H1 (cell line): Measurements from ENCODE around the gene MPP2. TPM values are rescaled to one million over a fixed set of nuclear protein-coding genes. Genes with fewer than 3 reads are reported as not detected.

Experiments
- CTCF ChIA-PET: fragments of 300-600 bp; sonication (Branson Sonifier 250); formaldehyde crosslinking; loops from one replicate; lab custom pipeline; 2021; ENCODE audit not compliant: partially characterized antibody; lab: Charles Lee
- POLR2A ChIA-PET: fragments of 300-600 bp; sonication (Branson Sonifier 250); formaldehyde crosslinking; loops from one replicate; lab custom pipeline; 2021; ENCODE audit warnings: inconsistent platforms; ENCODE audit not compliant: partially characterized antibody; lab: Charles Lee
- DNase-seq, 2 experiments: peaks; one replicate each; pipeline versions ENCODE4 v3.0.0 to v3.0.0-alpha.2; 2010 to 2022; ENCODE audit warnings: low spot score in 2 of 2, low read depth in 1 of 2, mixed read lengths in 1 of 2
- FAIRE-seq: peaks from 2 replicates; lab custom pipeline; 2011; peaks lifted over from hg19 to GRCh38; lab: Jason Lieb, UNC
- H2AFZ ChIP-seq: 2 replicates; pipeline ENCODE4 v1.8.1; 2012; ENCODE audit warnings: low read length, inconsistent platforms
- H2AK5ac ChIP-seq: 2 replicates; pipeline ENCODE4 v1.6.1; 2013; ENCODE audit warnings: low read depth, low read length
- H2BK120ac ChIP-seq: replicated peaks from 2 replicates; pipeline ENCODE3; 2013; ENCODE audit warnings: low read depth, low read length, inconsistent platforms
- H2BK12ac ChIP-seq: 2 replicates; pipeline ENCODE4 v1.6.1; 2013; ENCODE audit warnings: low read depth, low read length
- H2BK15ac ChIP-seq: 2 replicates; pipeline ENCODE4 v1.6.1; 2013; ENCODE audit warnings: low read length
- H2BK20ac ChIP-seq: 2 replicates; pipeline ENCODE4 v1.6.1; 2013; ENCODE audit warnings: low read length
- H2BK5ac ChIP-seq: 2 replicates; pipeline ENCODE4 v1.6.1; 2013; ENCODE audit warnings: low read depth, low read length
- H3K14ac ChIP-seq: 2 replicates; pipeline ENCODE4 v1.6.1; 2013; ENCODE audit warnings: inconsistent platforms; ENCODE audit not compliant: insufficient read length
- H3K18ac ChIP-seq: 2 replicates; pipeline ENCODE4 v1.6.1; 2013; ENCODE audit warnings: low read length; ENCODE audit errors: extremely low read depth
- H3K23ac ChIP-seq: 2 replicates; pipeline ENCODE4 v1.6.1; 2013; ENCODE audit warnings: inconsistent platforms; ENCODE audit not compliant: insufficient read length
- H3K23me2 ChIP-seq: 2 replicates; pipeline ENCODE4 v1.6.1; 2013; ENCODE audit warnings: low read depth, low read length
- H3K27ac ChIP-seq: 2 replicates; pipeline ENCODE4 v1.6.1; 2011; ENCODE audit warnings: low read depth, low read length, inconsistent platforms
- H3K27me3 ChIP-seq, 4 experiments: replicated peaks in 1 of 4; 1 replicate in 1 of 4; 2 replicates in 3 of 4; pipeline versions ENCODE4 v1.6.1 to v1.8.1; 2011 to 2013; ENCODE audit warnings: low read length in 3 of 4, mild to moderate bottlenecking in 3 of 4, inconsistent platforms in 2 of 4, mixed read lengths in 2 of 4, moderate library complexity in 1 of 4; ENCODE audit not compliant: control insufficient read depth in 3 of 4, insufficient read depth in 3 of 4; ENCODE audit errors: extremely low read depth in 1 of 4
- H3K36me3 ChIP-seq, 4 experiments: 2 replicates each; pipeline versions ENCODE4 v1.6.1 to v1.8.1; 2011 to 2013; ENCODE audit warnings: mild to moderate bottlenecking in 4 of 4, low read length in 3 of 4, moderate library complexity in 2 of 4, control low read depth in 1 of 4, inconsistent platforms in 1 of 4; ENCODE audit not compliant: insufficient read depth in 4 of 4, control insufficient read depth in 2 of 4
- H3K4ac ChIP-seq: replicated peaks from 2 replicates; pipeline ENCODE3; 2013; ENCODE audit warnings: low read length, low read depth, mixed read lengths, inconsistent platforms; ENCODE audit not compliant: insufficient read length
- H3K4me1 ChIP-seq, 4 experiments: replicated peaks in 1 of 4; 1 replicate in 1 of 4; 2 replicates in 3 of 4; pipeline versions ENCODE4 v1.6.1 to v1.8.1; 2011 to 2013; ENCODE audit warnings: low read length in 3 of 4, inconsistent platforms in 2 of 4, mixed read lengths in 1 of 4; ENCODE audit not compliant: insufficient read depth in 4 of 4, control insufficient read depth in 3 of 4
- H3K4me2 ChIP-seq, 2 experiments: 2 replicates each; pipeline versions ENCODE4 v1.6.1 to v1.8.1; 2011 to 2013; ENCODE audit warnings: low read depth in 2 of 2, low read length in 2 of 2, control low read depth in 1 of 2, inconsistent platforms in 1 of 2, mild to moderate bottlenecking in 1 of 2; ENCODE audit not compliant: insufficient read depth in 1 of 2
- H3K4me3 ChIP-seq, 4 experiments: fragments of 200-600, 300-600 bp in 1 of 4; sonication (generic), shearing (Covaris generic), sonication (Bioruptor Twin) in 1 of 4; 2 replicates each; pipeline versions ENCODE4 v1.5.1 to v1.8.1; 2011 to 2016; ENCODE audit warnings: low read length in 4 of 4, low read depth in 3 of 4, control low read depth in 2 of 4, inconsistent platforms in 2 of 4, mild to moderate bottlenecking in 2 of 4, mixed read lengths in 1 of 4, moderate library complexity in 1 of 4; ENCODE audit not compliant: insufficient read depth in 2 of 4; ENCODE audit errors: extremely low read depth in 1 of 4
- H3K56ac ChIP-seq: replicated peaks from 2 replicates; pipeline ENCODE3; 2013; ENCODE audit warnings: low read depth, mild to moderate bottlenecking, mixed read lengths, low read length, inconsistent platforms; ENCODE audit not compliant: insufficient read length
- H3K79me1 ChIP-seq: 2 replicates; pipeline ENCODE4 v1.6.1; 2013; ENCODE audit warnings: low read depth, low read length, control low read depth
- H3K79me2 ChIP-seq, 2 experiments: 2 replicates each; pipeline versions ENCODE4 v1.6.1 to v1.8.1; 2012 to 2013; ENCODE audit warnings: low read length in 2 of 2, mild to moderate bottlenecking in 2 of 2, inconsistent platforms in 1 of 2; ENCODE audit not compliant: insufficient read depth in 2 of 2, control insufficient read depth in 1 of 2
- H3K9ac ChIP-seq, 4 experiments: replicated peaks in 1 of 4; 1 replicate in 1 of 4; 2 replicates in 3 of 4; pipeline versions ENCODE4 v1.6.1 to v1.8.1; 2011 to 2013; ENCODE audit warnings: low read depth in 3 of 4, low read length in 3 of 4, control low read depth in 2 of 4, mild to moderate bottlenecking in 2 of 4, moderate library complexity in 2 of 4, inconsistent platforms in 1 of 4; ENCODE audit errors: extremely low read depth in 1 of 4
- H3K9me3 ChIP-seq, 2 experiments: 2 replicates each; pipeline versions ENCODE4 v1.6.1 to v1.8.1; 2012 to 2013; ENCODE audit warnings: mild to moderate bottlenecking in 2 of 2, moderate library complexity in 2 of 2, control low read depth in 1 of 2, inconsistent platforms in 1 of 2, low read depth in 1 of 2, low read length in 1 of 2, mixed read lengths in 1 of 2; ENCODE audit not compliant: insufficient read depth in 2 of 2
- H4K20me1 ChIP-seq, 2 experiments: replicated peaks in 1 of 2; 2 replicates each; pipeline versions ENCODE3 to v1.8.1; 2011 to 2013; ENCODE audit warnings: inconsistent platforms in 2 of 2, low read length in 2 of 2, mild to moderate bottlenecking in 1 of 2; ENCODE audit not compliant: insufficient read depth in 2 of 2, control insufficient read depth in 1 of 2
- H4K5ac ChIP-seq: 2 replicates; pipeline ENCODE4 v1.6.1; 2013; ENCODE audit warnings: low read length, low read depth, mixed read lengths, inconsistent platforms; ENCODE audit not compliant: insufficient read length
- H4K8ac ChIP-seq: 2 replicates; pipeline ENCODE4 v1.8.0; 2013; ENCODE audit warnings: mild to moderate bottlenecking, moderate library complexity, low read length, inconsistent platforms; ENCODE audit not compliant: insufficient read depth; ENCODE audit errors: extremely low read depth
- H4K91ac ChIP-seq: replicated peaks from 2 replicates; pipeline ENCODE3; 2013; ENCODE audit warnings: low read length, mixed read lengths, inconsistent platforms; ENCODE audit not compliant: insufficient read length
- TAF1 ChIP-seq: IDR thresholded peaks from 2 replicates; pipeline ENCODE4 v1.6.1; 2011; ENCODE audit warnings: mild to moderate bottlenecking, low read depth, low read length
- WGBS, 2 experiments: shearing (Covaris generic) in 1 of 2; methylation state at CpG; one replicate each; pipeline versions ENCODE4 v1.1.6 to v1.1.7; 2013 to 2015; ENCODE audit warnings: low lambda C conversion rate in 2 of 2, mixed read lengths in 2 of 2, inconsistent platforms in 1 of 2, low coverage in 1 of 2, missing lambda C conversion rate in 1 of 2; ENCODE audit not compliant: insufficient replicate concordance in 2 of 2, insufficient coverage in 1 of 2, insufficient read length in 1 of 2; ENCODE audit errors: extremely low coverage in 1 of 2, missing lambda C conversion rate in 1 of 2; 5-methylcytosine and 5-hydroxymethylcytosine counted together
- polyA plus RNA-seq, 7 experiments: library from polyadenylated mRNA; depleted of rRNA in 3 of 7; stranded (reverse) in 5 of 7; unstranded in 2 of 7; fragments of >200 nt in 5 of 7; fragments of 200-250 nt in 2 of 7; gene quantifications; 1 replicate in 5 of 7; 2 replicates in 1 of 7; 4 replicates in 1 of 7; pipeline versions ENCODE4 v1.2.1 to v1.2.3, GENCODE V29; 2011 to 2013; ENCODE audit warnings: missing spikeins in 2 of 7, mixed read lengths in 2 of 7
- total RNA-seq: library from RNA; stranded (reverse); fragmentation: NEBNext Ultra II Directional; extraction: Animal tissue kit (Norgen Biotek cat#: 25700); gene quantifications from 2 replicates; pipeline ENCODE4 v1.2.1, GENCODE V29; 2021
- TF ChIP-seq, protein P1 (sequence below): IDR thresholded peaks from 2 replicates; pipeline ENCODE4 v1.6.1; 2012; ENCODE audit warnings: inconsistent platforms

MPP2 gene
- total and polyA plus RNA-seq, 2 of the 8 experiments (the other 6 are each of a cell fraction or from before 2014, with no cell fraction given), result 30.9 to 34.1 TPM

GRCh38 chr17:43914451-43914850 lies 7.1 kb upstream of the MPP2 start:
- Histone ChIP-seq H2BK5ac (no peak overlapping the region), H2BK120ac (no peak overlapping the region), H3K9ac (no peak overlapping the region), H3K9me3 (no peaks in the 10 kb centered on the region), H3K4me1 (peaks cover 4 to 10% (median 7%) of the 10 kb centered on the region in 4 experiments; a peak in 6 of 7 replicates), H3K27me3 (peaks cover 0 to 11% (median 8%) of the 10 kb centered on the region in 4 experiments; a peak in 6 of 7 replicates), H2AFZ (no peak overlapping the region), H3K79me1 (no peaks in the 10 kb centered on the region), H3K18ac (no peak overlapping the region), H4K8ac (no peak overlapping the region), H3K23ac (no peak overlapping the region), H4K20me1 (peaks cover 0 to 7% of the 10 kb centered on the region in 2 experiments), H2BK15ac (no peak overlapping the region), H2AK5ac (no peak overlapping the region), H2BK12ac (no peak overlapping the region), H3K27ac (no peak overlapping the region), H3K23me2 (peaks cover 8% of the 10 kb centered on the region), H3K4me3 (no peak overlapping the region), H3K4me2 (no peak overlapping the region), H3K14ac (no peak overlapping the region), H2BK20ac (no peak overlapping the region), H4K91ac (no peak overlapping the region), H3K79me2 (no peaks in the 10 kb centered on the region), H3K56ac (no peak overlapping the region), H3K36me3 (no peaks in the 10 kb centered on the region; a peak in 1 of 8 replicates), H4K5ac (no peak overlapping the region), H3K4ac (no peak overlapping the region)
- WGBS, 2 experiments, result 90% methylated on average over 2 of the region's 2 CpGs; no CpG with 5 or more reads in 1 of the 2 experiments
- DNase-seq (no peak), FAIRE-seq (no peak)
- CTCF ChIA-PET, result interaction anchor here (0.7 to 13.7 kb wide), 11 partner anchors 10 to 202 kb away, joined by 3 to 106 read pairs (median 3); partner anchors contain the start of gene PPY
- POLR2A ChIA-PET, result interaction anchor here (0.5 to 1.0 kb wide), 2 partner anchors 9 to 94 kb away, joined by 3 to 4 read pairs; no protein-coding TSS in a partner anchor
- TF ChIP-seq TAF1, result no peak
- TF ChIP-seq, protein P1, sequence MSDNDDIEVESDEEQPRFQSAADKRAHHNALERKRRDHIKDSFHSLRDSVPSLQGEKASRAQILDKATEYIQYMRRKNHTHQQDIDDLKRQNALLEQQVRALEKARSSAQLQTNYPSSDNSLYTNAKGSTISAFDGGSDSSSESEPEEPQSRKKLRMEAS, result no peak
